ENCODE measurements around the gene SLC41A2. TPM values are rescaled to one million over a fixed set of nuclear protein-coding genes. Genes with fewer than 3 reads are reported as not detected.

The SLC41A2 gene
- total RNA-seq, 1 experiment from 2014 or later: 4.3 TPM

DNA sequence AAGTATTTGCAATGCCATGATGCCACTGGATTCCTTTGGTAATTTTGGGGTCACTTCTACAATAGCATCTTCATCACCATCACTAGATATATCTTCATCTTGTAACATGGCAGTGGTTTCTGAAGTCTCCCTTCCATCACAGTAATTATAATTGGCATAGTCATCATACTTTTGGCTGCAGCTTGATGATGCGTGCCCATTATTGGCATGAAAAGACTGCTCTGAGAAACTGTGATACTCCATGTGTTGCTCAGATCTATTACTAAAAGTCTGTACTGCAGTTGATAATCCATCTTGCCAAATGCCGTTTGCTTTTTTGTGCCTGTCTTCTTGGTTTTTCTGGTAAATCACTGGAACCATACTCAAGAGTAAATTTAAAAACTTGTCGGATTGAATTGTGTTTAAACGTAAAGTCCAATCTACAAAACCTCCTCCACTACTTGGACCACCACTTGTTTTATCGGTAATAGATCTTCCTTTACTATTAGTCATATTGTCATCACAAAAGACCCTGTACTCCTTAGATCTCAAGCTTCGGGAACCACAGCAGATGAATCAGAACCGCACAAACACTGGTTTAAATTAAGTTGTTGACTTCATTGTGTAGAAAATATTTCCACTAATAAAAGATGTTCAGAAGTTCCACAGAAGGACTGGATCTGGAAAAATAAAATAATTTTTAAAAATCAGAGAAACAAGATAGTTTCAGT is 29.9 kb downstream of the SLC41A2 start:
- no peak overlapping the region for H2AK5ac ChIP-seq (ENCODE audit: insufficient read length, low read length)
- no peaks in the 10 kb centered on the region for H3K9me3 ChIP-seq (ENCODE audit: control insufficient read depth, low read depth, low read length)
- H3K4me1 ChIP-seq (ENCODE audit: insufficient read depth, low read length): no peaks in the 10 kb centered on the region
- H2AFZ ChIP-seq (ENCODE audit: low read length): no peak overlapping the region
- H3K4me1 Mint-ChIP-seq: no peaks in the 10 kb centered on the region
- H2BK5ac ChIP-seq (ENCODE audit: insufficient read length, low read length): no peak overlapping the region
- no peak overlapping the region for H4K8ac ChIP-seq (replicated peaks; ENCODE audit: insufficient read length, low read depth, low read length)
- no peak overlapping the region for H2BK12ac ChIP-seq (ENCODE audit: insufficient read length, low read depth, low read length)
- no peak overlapping the region for H2BK120ac ChIP-seq (ENCODE audit: low read depth, low read length, poor library complexity, severe bottlenecking)
- TF ChIP-seq CTCF (conservative IDR thresholded peaks at IDR 0.05): no peak
- H4K20me1 ChIP-seq (ENCODE audit: control insufficient read depth, insufficient read depth, insufficient read length): no peaks in the 10 kb centered on the region
- no peak overlapping the region for H4K5ac ChIP-seq (ENCODE audit: insufficient read length, low read depth, low read length)
- no peaks in the 10 kb centered on the region; a peak in 2 of 5 replicates for H3K9me3 Mint-ChIP-seq
- H3K36me3 Mint-ChIP-seq (ENCODE audit: insufficient read depth in 1 of 3, low read depth in 3 of 3): 0 out of 7 replicates have a peak, but pooled peaks cover 0 to 1% (median 0%) of the 10 kb centered on the region in 3 experiments
- H3K27ac Mint-ChIP-seq: no peak overlapping the region
- H3K23me2 ChIP-seq (ENCODE audit: insufficient read length, low read depth, low read length, poor library complexity, severe bottlenecking): no peaks in the 10 kb centered on the region
- H3K18ac ChIP-seq (ENCODE audit: insufficient read length, low read depth, low read length): no peak overlapping the region
- no CpG with 5 or more reads among the region's 7 CpGs for WGBS (ENCODE audit: extremely low coverage, insufficient read length, low lambda C conversion rate)
- H2BK20ac ChIP-seq (ENCODE audit: low read depth, low read length, poor library complexity, severe bottlenecking): no peak overlapping the region
- H3K23ac ChIP-seq (ENCODE audit: insufficient read length, low read depth, low read length): no peak overlapping the region
- no peaks in the 10 kb centered on the region for H3K79me1 ChIP-seq (ENCODE audit: insufficient read depth, low read depth, low read length, poor library complexity, severe bottlenecking)
- no peak overlapping the region for H4K91ac ChIP-seq (ENCODE audit: insufficient read length, low read depth, low read length)
- no peaks in the 10 kb centered on the region for H3K79me2 ChIP-seq (ENCODE audit: insufficient read depth, low read length)
- no peak overlapping the region for H3K14ac ChIP-seq (ENCODE audit: insufficient read depth, low read length)
- H3K27ac ChIP-seq (ENCODE audit: insufficient read length, low read depth, low read length): no peak overlapping the region
- H3K4me3 Mint-ChIP-seq: no peak overlapping the region
- H3K4me2 ChIP-seq (ENCODE audit: insufficient read depth, insufficient read length, low read length): no peak overlapping the region
- H3T11ph ChIP-seq (ENCODE audit: low read length): no peak overlapping the region
- no peak overlapping the region for H2BK15ac ChIP-seq (ENCODE audit: low read depth, low read length)
- no peak for DNase-seq
- no peak overlapping the region for H3K9ac ChIP-seq (ENCODE audit: extremely low read depth, insufficient read length, low read length)
- no peaks in the 10 kb centered on the region for H3K27me3 ChIP-seq (ENCODE audit: insufficient read depth, low read length)
- H3K4ac ChIP-seq (ENCODE audit: low read depth, low read length): no peak overlapping the region
- no peaks in the 10 kb centered on the region for H3K27me3 Mint-ChIP-seq (ENCODE audit: low read depth)
- no peak overlapping the region for H3K56ac ChIP-seq (ENCODE audit: insufficient read length, low read depth, low read length)
